HuH-7 (cell line): ENCODE data around the gene FOXI3.

ENCODE experiments used
- DNase-seq: peaks from one replicate; pipeline ENCODE4 v3.0.0; 2011; ENCODE audit warnings: low spot score

The FOXI3 gene

GRCh38 chr2:88452565-88452905 lies at the start of gene FOXI3:
Gene FOXI3, minus strand, starts transcription at chr2:88452693. Its CDS starts 158 bp downstream, at chr2:88452535.
- DNase-seq, result no peak

GRCh38 chr2:88500691-88501090 lies 48.2 kb upstream of the FOXI3 start:
- no peak for DNase-seq

- no peak for DNase-seq
Measured at GRCh38 chr2:88499204-88499603, 46.7 kb upstream of the FOXI3 start.

GRCh38 chr2:88493481-88493880 lies 41.0 kb upstream of the FOXI3 start:
- no peak for DNase-seq

GRCh38 chr2:88492002-88492401 lies 39.5 kb upstream of the FOXI3 start:
- no peak for DNase-seq

- DNase-seq, result no peak
Measured at GRCh38 chr2:88489181-88489580, 36.7 kb upstream of the FOXI3 start.

- no peak for DNase-seq
Measured at GRCh38 chr2:88483200-88483599, 30.7 kb upstream of the FOXI3 start.

GRCh38 chr2:88481691-88482336 lies 29.3 kb upstream of the FOXI3 start:
- DNase-seq, result no peak

- DNase-seq, result no peak
Measured at GRCh38 chr2:88472811-88473210, 20.3 kb upstream of the FOXI3 start.

- DNase-seq, result no peak
Measured at GRCh38 chr2:88471083-88471942, 18.8 kb upstream of the FOXI3 start.

- DNase-seq, result no peak
Measured at GRCh38 chr2:88469202-88470114, 17.0 kb upstream of the FOXI3 start.

- DNase-seq, result no peak
Measured at GRCh38 chr2:88464153-88464552, 11.7 kb upstream of the FOXI3 start.

GRCh38 chr2:88458633-88459032 lies 6.1 kb upstream of the FOXI3 start:
- no peak for DNase-seq

- no peak for DNase-seq
Measured at GRCh38 chr2:88452980-88453582, 588 bp upstream of the FOXI3 start.

GRCh38 chr2:88451811-88452564 lies 505 bp downstream of the FOXI3 start:
- DNase-seq, result no peak

- no peak for DNase-seq
Measured at GRCh38 chr2:88450925-88451810, 1.3 kb downstream of the FOXI3 start.

GRCh38 chr2:88450186-88450585 lies 2.3 kb downstream of the FOXI3 start:
- no peak for DNase-seq

- no peak for DNase-seq
Measured at GRCh38 chr2:88448248-88448647, 4.2 kb downstream of the FOXI3 start.

GRCh38 chr2:88443353-88443938 lies 9.0 kb downstream of the FOXI3 start:
- no peak for DNase-seq

GRCh38 chr2:88442473-88442872 lies 10.0 kb downstream of the FOXI3 start:
- no peak for DNase-seq
